ENCODE results near the gene PPP2R2B. TPM values are rescaled to one million over a fixed set of nuclear protein-coding genes. Genes with fewer than 3 reads are reported as not detected.

The PPP2R2B gene
- total RNA-seq, 1 donor from 2014 or later: 0.35 TPM

DNA sequence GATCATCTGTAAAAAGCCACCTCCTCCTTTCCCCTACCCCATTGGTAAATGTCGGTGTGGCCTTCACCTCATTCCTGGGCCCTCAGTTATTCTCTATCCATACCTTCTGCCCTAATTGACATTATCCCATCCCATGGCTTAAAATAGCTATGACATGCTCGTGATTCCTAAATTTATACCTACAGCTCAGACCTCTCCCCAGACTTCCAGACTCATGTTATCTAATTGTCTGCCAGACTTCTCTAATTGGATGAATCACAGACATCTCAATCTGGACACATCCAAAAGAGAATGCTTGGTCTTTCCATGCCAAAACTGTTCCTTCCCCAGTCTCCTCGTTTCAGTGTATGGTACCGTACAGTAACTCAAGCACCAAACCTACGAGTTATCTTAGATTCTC lies 249.6 kb downstream of the PPP2R2B start:
- TF ChIP-seq, protein P1, sequence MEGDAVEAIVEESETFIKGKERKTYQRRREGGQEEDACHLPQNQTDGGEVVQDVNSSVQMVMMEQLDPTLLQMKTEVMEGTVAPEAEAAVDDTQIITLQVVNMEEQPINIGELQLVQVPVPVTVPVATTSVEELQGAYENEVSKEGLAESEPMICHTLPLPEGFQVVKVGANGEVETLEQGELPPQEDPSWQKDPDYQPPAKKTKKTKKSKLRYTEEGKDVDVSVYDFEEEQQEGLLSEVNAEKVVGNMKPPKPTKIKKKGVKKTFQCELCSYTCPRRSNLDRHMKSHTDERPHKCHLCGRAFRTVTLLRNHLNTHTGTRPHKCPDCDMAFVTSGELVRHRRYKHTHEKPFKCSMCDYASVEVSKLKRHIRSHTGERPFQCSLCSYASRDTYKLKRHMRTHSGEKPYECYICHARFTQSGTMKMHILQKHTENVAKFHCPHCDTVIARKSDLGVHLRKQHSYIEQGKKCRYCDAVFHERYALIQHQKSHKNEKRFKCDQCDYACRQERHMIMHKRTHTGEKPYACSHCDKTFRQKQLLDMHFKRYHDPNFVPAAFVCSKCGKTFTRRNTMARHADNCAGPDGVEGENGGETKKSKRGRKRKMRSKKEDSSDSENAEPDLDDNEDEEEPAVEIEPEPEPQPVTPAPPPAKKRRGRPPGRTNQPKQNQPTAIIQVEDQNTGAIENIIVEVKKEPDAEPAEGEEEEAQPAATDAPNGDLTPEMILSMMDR (IDR thresholded peaks at IDR 0.05): no peak
- no peak for DNase-seq (ENCODE audit: low spot score)
- H3K36me3 Mint-ChIP-seq (ENCODE audit: low read depth): no peaks in the 10 kb centered on the region
- H3K27ac Mint-ChIP-seq (ENCODE audit: unreplicated experiment): no peak overlapping the region
- H3K9me3 Mint-ChIP-seq (ENCODE audit: low read depth): peaks cover 5% of the 10 kb centered on the region
- H3K4me3 Mint-ChIP-seq (ENCODE audit: unreplicated experiment): no peak overlapping the region
- no peaks in the 10 kb centered on the region for H3K4me1 Mint-ChIP-seq (ENCODE audit: low read depth)
- H3K27me3 Mint-ChIP-seq (ENCODE audit: low read depth): peaks cover 30% of the 10 kb centered on the region

DNA sequence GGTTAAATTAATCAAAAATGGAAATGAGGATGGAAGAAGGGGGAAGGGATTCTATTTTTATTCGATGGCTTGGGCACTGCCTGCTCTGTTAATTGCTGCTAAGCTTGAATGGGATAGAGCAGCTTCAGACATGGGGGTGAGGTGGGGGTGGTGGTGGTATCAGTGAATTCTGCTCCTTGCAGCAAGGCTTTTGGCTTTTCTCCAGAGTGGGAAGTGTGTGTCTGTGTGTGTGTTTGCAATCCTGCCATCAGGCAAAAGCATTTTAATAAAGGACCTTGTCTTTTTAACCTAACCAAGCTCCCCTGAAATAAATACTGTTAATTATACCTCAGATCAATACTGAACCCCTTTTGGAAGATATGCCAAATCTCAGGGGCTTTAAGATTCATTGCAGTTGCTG lies 251.6 kb downstream of the PPP2R2B start:
- peaks cover 22% of the 10 kb centered on the region for H3K27me3 Mint-ChIP-seq (ENCODE audit: low read depth)
- no peak overlapping the region for H3K27ac Mint-ChIP-seq (ENCODE audit: unreplicated experiment)
- no peak for DNase-seq (ENCODE audit: low spot score)
- H3K36me3 Mint-ChIP-seq (ENCODE audit: low read depth): no peaks in the 10 kb centered on the region
- TF ChIP-seq, protein P1 (IDR thresholded peaks at IDR 0.05): no peak
- peaks cover 5% of the 10 kb centered on the region for H3K9me3 Mint-ChIP-seq (ENCODE audit: low read depth)
- no peak overlapping the region for H3K4me3 Mint-ChIP-seq (ENCODE audit: unreplicated experiment)
- no peaks in the 10 kb centered on the region for H3K4me1 Mint-ChIP-seq (ENCODE audit: low read depth)

DNA sequence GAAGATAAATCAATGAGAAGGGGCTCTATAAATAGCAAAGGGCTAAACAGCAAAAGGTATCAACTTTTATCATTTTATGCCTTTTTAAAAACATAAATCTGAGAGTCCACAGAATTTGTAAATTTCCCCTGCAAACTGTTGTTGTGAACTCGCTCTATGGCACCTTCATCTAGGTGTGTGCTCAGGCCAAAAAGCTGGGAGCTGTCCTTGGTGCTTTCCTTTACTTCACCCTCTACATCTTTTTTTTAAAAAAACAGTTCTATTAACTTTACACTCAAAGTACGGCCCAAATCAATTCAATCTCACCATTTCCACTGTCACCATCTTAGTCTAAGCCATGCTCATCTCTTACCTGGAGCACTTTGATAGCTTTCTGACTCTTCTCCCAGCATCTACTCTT lies 254.4 kb downstream of the PPP2R2B start:
- TF ChIP-seq, protein P1 (IDR thresholded peaks at IDR 0.05): no peak
- DNase-seq (ENCODE audit: low spot score): no peak
- no peak overlapping the region for H3K4me3 Mint-ChIP-seq (ENCODE audit: unreplicated experiment)
- H3K27me3 Mint-ChIP-seq (ENCODE audit: low read depth): peaks cover 12% of the 10 kb centered on the region
- no peaks in the 10 kb centered on the region for H3K4me1 Mint-ChIP-seq (ENCODE audit: low read depth)
- no peaks in the 10 kb centered on the region for H3K36me3 Mint-ChIP-seq (ENCODE audit: low read depth)
- H3K27ac Mint-ChIP-seq (ENCODE audit: unreplicated experiment): no peak overlapping the region
- peaks cover 5% of the 10 kb centered on the region for H3K9me3 Mint-ChIP-seq (ENCODE audit: low read depth)

DNA sequence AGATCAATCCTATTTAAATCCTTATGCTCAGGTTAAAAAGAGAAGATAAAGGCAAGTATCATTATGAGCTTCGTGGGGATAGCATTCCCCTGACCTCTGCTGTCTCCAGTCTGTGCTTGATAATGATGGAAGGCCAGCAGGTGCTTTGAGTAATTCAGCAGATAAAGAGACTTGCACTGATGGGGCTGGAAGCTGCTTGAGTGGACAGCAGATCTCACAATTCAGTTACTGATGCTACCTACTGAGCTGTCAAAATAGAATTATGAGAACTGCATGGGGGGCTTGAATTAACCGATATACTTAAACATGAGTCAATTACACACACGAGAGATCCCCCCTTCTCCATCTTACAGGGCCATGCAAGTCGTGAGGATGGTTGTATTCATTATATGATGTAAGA lies 254.9 kb downstream of the PPP2R2B start:
- TF ChIP-seq, protein P1 (IDR thresholded peaks at IDR 0.05): no peak
- DNase-seq (ENCODE audit: low spot score): no peak
- peaks cover 8% of the 10 kb centered on the region for H3K27me3 Mint-ChIP-seq (ENCODE audit: low read depth)
- H3K9me3 Mint-ChIP-seq (ENCODE audit: low read depth): peaks cover 5% of the 10 kb centered on the region
- H3K4me1 Mint-ChIP-seq (ENCODE audit: low read depth): no peaks in the 10 kb centered on the region
- H3K36me3 Mint-ChIP-seq (ENCODE audit: low read depth): no peaks in the 10 kb centered on the region
- H3K4me3 Mint-ChIP-seq (ENCODE audit: unreplicated experiment): no peak overlapping the region
- H3K27ac Mint-ChIP-seq (ENCODE audit: unreplicated experiment): no peak overlapping the region

DNA sequence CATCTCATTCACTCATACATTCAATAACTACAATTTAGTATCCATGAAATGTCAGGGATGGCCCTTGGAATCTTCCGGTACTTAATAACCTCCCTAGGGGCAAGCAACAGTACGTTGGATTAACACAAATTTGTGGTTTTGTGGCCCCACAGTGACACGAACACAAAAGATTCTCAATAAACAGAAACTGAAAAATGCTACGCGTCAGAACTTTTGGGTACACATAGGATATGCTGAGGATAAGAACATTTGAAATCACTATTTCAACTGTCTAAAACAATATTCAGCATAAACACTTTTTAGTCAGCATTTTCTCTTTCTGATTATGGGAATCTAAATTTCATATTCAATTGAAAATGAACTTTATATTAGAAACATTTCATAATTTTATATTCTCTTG lies 255.5 kb downstream of the PPP2R2B start:
- Mint-ChIP-seq H3K9me3 (ENCODE audit: low read depth) (peaks cover 5% of the 10 kb centered on the region), H3K4me1 (ENCODE audit: low read depth) (no peaks in the 10 kb centered on the region), H3K4me3 (ENCODE audit: unreplicated experiment) (no peak overlapping the region), H3K36me3 (ENCODE audit: low read depth) (no peaks in the 10 kb centered on the region), H3K27ac (ENCODE audit: unreplicated experiment) (no peak overlapping the region), H3K27me3 (ENCODE audit: low read depth) (peaks cover 8% of the 10 kb centered on the region)
- TF ChIP-seq, protein P1 (IDR thresholded peaks at IDR 0.05): no peak
- no peak for DNase-seq (ENCODE audit: low spot score)
